ENCODE measurements around the gene KIF1A.

DNA sequence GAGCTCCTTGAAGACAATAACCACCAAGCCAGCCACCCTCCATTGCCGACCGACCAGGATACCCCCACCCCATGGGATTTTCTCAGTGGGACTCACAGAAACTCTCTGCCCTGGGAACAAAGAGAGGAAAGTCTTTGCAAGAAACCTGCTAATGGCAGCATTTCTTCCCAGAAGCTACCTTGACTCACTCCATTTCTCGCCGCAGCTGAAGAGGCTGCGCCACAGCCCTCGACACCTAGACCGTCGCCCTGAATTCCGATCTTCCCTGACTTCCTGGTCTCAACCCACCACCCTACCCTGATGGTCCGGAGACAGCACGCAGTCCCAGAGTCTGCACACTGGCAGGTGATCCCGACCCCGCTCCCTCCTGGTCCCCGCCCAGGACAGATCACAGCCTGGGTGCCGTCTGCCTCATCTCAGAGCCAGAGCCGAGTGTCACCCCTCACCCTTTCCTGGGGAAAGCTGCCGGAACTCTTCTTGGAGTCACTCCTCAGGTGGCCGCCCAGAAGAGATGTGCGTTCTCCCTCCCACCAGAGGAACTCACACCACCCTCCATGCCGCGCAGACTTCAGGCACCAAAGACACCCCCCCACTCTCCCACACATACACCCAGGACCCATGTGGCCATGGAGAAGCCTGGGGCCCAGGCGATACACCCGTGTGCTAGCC is 103.8 kb downstream of the KIF1A start:
- no peak for TF ChIP-seq MAFF (IDR thresholded peaks at IDR 0.05; ENCODE audit: low read depth, low read length)
- TF ChIP-seq, protein P1, sequence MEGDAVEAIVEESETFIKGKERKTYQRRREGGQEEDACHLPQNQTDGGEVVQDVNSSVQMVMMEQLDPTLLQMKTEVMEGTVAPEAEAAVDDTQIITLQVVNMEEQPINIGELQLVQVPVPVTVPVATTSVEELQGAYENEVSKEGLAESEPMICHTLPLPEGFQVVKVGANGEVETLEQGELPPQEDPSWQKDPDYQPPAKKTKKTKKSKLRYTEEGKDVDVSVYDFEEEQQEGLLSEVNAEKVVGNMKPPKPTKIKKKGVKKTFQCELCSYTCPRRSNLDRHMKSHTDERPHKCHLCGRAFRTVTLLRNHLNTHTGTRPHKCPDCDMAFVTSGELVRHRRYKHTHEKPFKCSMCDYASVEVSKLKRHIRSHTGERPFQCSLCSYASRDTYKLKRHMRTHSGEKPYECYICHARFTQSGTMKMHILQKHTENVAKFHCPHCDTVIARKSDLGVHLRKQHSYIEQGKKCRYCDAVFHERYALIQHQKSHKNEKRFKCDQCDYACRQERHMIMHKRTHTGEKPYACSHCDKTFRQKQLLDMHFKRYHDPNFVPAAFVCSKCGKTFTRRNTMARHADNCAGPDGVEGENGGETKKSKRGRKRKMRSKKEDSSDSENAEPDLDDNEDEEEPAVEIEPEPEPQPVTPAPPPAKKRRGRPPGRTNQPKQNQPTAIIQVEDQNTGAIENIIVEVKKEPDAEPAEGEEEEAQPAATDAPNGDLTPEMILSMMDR (CRISPR knock-in tag; IDR thresholded peaks at IDR 0.05), result no peak
- TF ChIP-seq, protein P2, sequence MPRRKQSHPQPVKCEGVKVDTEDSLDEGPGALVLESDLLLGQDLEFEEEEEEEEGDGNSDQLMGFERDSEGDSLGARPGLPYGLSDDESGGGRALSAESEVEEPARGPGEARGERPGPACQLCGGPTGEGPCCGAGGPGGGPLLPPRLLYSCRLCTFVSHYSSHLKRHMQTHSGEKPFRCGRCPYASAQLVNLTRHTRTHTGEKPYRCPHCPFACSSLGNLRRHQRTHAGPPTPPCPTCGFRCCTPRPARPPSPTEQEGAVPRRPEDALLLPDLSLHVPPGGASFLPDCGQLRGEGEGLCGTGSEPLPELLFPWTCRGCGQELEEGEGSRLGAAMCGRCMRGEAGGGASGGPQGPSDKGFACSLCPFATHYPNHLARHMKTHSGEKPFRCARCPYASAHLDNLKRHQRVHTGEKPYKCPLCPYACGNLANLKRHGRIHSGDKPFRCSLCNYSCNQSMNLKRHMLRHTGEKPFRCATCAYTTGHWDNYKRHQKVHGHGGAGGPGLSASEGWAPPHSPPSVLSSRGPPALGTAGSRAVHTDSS (CRISPR knock-in tag; conservative IDR thresholded peaks at IDR 0.05), result no peak
- no peak for TF ChIP-seq SP2 (CRISPR knock-in tag; IDR thresholded peaks at IDR 0.05)
- TF ChIP-seq ZNF605 (CRISPR knock-in tag; IDR thresholded peaks at IDR 0.05), result no peak
- TF ChIP-seq ZNF484 (CRISPR knock-in tag; IDR thresholded peaks at IDR 0.05; ENCODE audit: borderline replicate concordance, low read depth), result no peak
- TF ChIP-seq, protein P3, sequence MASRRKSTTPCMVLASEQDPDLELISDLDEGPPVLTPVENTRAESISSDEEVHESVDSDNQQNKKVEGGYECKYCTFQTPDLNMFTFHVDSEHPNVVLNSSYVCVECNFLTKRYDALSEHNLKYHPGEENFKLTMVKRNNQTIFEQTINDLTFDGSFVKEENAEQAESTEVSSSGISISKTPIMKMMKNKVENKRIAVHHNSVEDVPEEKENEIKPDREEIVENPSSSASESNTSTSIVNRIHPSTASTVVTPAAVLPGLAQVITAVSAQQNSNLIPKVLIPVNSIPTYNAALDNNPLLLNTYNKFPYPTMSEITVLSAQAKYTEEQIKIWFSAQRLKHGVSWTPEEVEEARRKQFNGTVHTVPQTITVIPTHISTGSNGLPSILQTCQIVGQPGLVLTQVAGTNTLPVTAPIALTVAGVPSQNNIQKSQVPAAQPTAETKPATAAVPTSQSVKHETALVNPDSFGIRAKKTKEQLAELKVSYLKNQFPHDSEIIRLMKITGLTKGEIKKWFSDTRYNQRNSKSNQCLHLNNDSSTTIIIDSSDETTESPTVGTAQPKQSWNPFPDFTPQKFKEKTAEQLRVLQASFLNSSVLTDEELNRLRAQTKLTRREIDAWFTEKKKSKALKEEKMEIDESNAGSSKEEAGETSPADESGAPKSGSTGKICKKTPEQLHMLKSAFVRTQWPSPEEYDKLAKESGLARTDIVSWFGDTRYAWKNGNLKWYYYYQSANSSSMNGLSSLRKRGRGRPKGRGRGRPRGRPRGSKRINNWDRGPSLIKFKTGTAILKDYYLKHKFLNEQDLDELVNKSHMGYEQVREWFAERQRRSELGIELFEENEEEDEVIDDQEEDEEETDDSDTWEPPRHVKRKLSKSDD (CRISPR knock-in tag; IDR thresholded peaks at IDR 0.05; ENCODE audit: low read depth), result no peak
- TF ChIP-seq TARDBP (CRISPR knock-in tag; IDR thresholded peaks at IDR 0.05), result no peak
- no peak for TF ChIP-seq ZNF598 (CRISPR knock-in tag; IDR thresholded peaks at IDR 0.05; ENCODE audit: borderline replicate concordance)
- TF ChIP-seq STAT5B (CRISPR knock-in tag; IDR thresholded peaks at IDR 0.05), result no peak
- TF ChIP-seq RNF2 (conservative IDR thresholded peaks at IDR 0.05; ENCODE audit: low read depth), result no peak
